Measurements from ENCODE around the gene RALGPS2.

The RALGPS2 gene

DNA sequence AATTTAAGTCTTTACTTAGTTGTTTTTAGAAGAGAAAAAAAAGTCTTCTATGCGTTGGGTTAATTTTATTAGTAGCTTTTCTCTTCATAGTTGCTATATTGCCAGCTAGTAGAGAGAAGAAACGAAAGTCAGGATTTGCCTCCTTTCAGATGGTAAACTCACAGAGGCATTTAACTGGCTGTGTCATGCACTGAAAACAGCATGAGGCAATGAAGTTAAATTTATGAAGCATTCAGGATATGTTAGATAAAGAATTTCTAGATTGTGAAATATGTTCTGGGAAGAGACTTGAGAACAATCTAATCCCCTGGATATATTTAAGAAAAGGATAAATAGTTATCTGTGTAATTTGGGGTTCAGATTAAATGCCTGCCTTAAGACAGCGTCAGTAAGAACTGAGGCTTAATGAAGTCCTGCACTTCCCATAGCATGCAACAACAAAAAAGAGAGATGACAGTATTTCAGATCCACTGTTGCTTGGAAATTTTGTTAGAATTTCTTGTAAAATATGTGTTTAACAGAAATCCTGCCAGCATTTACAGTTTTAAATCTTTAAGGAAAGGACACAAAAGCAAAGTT, 144.2 kb downstream of the RALGPS2 start:
- FAIRE-seq: no peak

- peak; percentile 65 for FAIRE-seq
Observed at GRCh38 chr1:178870221-178870620, 145.2 kb downstream of the RALGPS2 start.

DNA sequence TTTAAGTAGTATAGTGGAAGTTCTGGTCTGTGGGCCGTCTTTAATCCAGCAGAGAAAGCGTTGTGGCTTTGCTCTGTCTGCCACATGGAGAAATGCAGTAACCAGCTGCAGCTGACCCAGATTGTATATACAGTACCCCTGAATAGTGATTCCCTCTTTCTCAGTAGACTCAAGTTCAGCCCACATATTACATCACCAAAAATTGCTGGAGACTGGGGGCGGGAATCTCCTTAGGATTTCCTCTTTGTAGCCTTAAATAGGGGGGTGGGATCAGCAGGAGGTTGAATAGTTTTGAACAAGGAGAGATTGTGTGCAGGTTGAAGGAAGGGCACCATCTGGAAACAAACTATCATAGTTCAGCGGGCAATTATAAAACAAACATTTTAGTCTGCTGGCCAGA, 145.9 kb downstream of the RALGPS2 start, which contains the start of gene ANGPTL1:
Gene ANGPTL1, minus strand, starts transcription at position 134 of the 400 bp plus-strand sequence. CDS start 5,301 bp downstream, outside the sequence.
- no peak for FAIRE-seq

DNA sequence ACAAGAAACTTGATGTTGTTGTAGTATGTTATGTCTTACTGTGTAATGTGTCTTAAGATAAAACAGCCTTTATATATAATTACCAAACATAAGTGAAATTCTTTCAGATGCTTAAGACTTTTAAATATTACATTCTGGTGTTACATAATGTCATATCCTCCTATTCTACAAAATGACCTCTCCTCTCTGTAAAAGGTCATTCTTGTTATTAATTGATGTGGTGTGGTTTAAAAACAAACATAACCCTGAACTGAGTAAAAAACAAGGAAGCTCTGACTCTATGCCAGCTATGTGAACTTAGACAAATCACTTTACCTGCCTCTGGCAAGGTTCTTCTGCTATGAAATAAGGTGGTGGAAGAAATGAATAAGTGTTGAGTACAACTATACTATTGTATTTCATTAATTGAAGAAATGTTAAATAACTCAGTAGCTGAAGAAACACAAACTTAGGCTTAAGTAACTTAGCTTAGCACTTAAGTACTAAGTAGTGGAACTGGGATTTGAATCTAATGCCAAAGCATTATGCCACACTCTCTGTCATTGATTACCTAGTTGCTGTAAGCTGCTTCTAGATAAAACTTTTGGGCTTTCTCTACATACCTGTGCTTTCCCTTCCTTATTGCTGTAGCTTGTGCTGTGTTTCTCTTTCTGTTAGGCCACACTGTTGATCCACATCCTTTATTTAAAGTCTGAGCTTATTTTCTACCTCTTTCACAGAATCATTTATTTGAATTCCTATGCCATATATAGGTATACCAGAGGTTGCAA, 146.7 kb downstream of the RALGPS2 start:
- FAIRE-seq: peak; percentile 41

DNA sequence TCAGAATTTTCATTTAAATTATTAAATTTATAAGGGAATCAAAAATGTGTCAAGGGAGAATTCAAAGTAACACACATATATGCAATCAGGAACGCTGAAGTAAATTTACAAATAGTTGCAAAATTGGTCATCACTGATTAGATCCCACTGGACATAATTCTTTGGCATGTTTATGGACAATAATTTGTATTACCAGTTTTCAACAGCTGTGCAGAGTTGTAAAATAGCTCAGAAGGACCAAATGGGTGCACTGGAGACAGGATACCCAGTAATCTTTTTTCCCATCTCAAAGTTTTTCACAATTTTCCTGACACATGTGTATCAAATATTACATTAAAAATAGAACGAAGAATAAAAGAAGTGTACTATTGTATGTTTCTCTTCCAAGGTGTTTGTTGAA, 149.9 kb downstream of the RALGPS2 start:
- no peak for FAIRE-seq

DNA sequence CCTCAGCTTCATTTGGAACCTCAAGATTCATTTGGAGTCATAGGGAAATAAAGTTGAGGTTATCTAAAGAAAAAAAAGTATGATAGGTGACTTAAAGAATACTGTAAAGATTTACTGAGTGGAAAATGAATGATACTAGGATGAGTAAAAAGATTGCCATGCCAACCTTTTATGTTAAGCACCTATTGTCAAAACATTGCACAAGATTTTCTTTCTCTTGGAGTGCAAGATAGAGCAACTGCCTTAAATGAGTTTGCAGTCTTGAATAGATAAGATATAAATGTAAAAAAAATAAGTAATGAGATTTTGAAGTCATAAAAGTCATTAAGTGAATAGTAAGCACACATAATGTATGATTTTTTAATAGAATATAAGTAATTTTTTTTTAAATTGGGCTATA, 150.9 kb downstream of the RALGPS2 start:
- no peak for FAIRE-seq

DNA sequence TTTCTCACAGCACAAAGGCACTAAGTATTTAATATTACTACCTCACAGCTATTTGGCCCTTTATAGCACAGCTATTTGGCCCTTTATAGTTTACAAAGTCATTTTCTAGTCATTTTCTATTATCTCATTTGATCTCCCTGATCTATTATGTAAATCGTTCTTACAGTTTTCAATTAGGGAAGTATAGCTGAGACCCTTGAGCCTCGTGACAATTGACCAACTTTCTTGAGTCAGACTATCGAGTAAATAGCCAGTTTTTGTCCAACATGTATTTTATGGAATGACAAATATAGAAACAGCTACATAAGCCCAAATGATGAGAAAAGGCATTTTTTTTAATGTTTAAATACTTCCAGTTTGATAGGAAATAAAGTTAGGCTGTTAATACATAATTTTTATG, 152.9 kb downstream of the RALGPS2 start:
- no peak for FAIRE-seq

- no peak for FAIRE-seq
Observed at GRCh38 chr1:178881950-178882349, 156.9 kb downstream of the RALGPS2 start.

- FAIRE-seq: peak; percentile 5
Observed at GRCh38 chr1:178885869-178886268, 160.8 kb downstream of the RALGPS2 start.

DNA sequence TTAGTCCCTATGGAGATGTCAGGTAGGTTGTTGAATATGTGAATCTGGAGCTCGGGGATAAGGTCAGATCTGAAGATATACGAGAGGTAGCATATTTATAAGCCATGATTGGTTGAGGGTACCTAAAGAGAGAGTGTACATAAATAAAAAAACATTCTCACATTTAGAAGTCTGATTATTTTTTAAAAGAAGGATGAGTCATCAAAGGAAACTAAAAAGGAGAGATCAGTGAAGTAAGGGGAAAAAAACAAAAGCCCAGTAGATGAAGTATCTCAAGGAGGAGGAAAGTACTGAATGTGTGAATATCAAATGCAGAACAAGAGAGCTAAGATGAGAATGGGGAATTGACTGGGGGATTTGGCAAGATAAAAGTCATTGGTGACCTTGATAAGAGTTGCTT, 161.5 kb downstream of the RALGPS2 start:
- FAIRE-seq: no peak

DNA sequence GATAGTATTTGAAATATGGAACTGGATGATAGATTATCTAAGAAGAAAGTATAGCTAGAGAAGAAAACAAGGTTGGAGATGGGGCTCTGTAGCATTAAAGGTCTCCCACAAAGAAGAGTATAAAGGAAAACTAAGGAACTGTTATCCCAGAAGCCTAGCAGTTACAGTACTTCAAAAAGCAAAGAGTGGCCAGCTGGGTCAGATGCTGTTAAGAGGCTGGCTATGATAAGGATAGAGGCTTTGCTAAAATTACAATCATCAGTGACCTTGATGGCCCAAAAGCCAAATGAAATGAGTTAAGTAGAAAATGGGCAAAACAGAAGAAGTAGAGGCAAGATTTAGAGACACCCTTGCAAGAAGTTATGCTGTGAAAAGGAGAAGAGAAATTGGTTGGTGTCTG, 170.9 kb downstream of the RALGPS2 start:
- no peak for FAIRE-seq

DNA sequence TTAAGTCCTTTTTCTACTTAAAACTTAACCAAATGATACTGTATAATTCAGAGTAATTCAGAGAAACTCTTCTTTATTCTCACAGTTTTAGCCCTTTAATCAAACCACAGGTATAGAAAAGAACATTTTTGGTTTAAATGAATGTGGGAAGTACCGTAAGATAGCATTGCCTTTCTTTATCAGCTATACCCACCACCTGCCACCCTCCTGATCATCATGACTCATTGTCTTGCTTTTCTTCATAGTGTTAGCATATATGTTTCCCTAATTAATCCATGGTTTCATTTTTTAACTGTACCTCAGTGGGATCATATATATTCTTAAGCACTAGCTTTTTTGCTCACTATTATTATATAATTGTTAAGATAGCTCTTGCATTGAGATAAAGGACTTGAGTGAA, 173.4 kb downstream of the RALGPS2 start:
- no peak for FAIRE-seq

- peak; percentile 18 for FAIRE-seq
Observed at GRCh38 chr1:178899402-178899801, 174.4 kb downstream of the RALGPS2 start.

GRCh38 chr1:178901482-178902125, 176.6 kb downstream of the RALGPS2 start:
- FAIRE-seq: no peak

- no peak for FAIRE-seq
Observed at GRCh38 chr1:178908358-178908757, 183.3 kb downstream of the RALGPS2 start.

- FAIRE-seq: no peak
Observed at GRCh38 chr1:178910023-178910422, 185.0 kb downstream of the RALGPS2 start.

DNA sequence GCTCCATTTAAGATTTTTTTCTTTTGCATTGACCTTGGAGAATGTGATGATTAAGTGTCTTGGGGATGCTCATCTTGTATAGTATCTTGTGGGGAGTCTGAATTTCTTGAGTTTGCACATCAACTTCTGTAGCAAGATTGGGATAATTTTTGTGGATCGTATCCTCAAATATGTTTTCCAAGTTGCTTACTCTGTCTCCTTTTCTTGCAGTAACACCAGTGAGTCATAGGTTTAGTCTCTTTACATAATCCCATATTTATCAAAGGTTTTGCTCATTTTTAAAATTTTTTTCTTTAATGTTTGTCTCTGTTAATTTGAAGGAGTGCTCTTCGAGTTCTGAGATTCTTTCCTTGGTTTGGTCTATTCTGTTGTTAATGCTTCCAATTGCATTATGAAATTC, 187.6 kb downstream of the RALGPS2 start:
- FAIRE-seq: no peak

DNA sequence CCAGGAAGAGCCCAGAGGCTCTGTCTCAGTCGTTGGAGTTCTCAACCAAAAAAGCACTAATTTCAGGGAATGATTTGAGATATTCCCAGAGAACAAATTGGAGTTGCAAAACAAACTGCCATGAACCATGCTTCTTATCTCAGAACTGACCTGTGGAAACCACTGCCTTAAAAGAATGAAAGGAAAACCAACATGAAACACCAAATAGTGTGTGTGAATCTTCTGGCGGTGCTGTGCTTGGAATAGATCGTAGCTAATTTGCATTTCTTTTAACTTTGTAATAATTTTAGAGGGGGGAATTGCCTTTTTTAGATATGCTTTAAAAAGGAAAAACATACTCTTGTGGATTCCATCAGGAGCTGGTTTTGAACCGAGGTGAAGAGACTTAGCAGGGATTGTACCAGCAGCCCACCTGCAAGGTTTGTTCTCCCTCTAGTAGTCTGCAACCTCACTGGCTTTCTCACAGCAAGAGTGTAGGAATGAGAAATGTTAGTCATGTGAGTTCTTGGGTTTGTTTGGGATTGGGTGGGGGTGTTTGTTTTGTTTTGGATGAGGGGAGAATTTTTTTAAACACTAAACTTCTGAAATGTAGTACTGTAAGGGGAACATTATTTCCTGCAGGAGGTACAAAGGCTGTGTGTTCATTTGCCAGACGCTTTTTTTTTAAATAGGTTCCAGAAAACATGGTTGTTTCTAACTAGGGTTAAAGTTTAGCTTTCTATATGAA, 191.6 kb downstream of the RALGPS2 start:
- FAIRE-seq: no peak

- FAIRE-seq: no peak
Observed at GRCh38 chr1:178918308-178918707, 193.3 kb downstream of the RALGPS2 start.

DNA sequence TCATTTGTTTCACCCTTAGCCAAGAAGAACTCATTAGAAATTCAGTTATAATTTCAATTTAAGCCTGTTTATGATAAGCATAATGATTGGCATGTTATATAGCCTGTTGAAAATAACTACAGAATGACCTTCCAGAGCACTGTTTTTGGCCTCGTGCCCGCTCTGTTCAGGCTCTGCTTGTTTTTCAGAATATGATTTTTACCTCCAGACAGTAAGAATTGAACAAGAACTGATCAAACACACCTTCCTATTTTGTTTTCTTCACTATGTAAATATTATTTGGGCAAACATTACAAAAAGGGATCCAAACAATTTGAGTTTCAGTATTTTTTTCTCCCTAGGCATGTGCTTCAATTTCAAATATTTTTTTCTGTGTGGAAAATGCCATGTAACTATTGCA, 193.9 kb downstream of the RALGPS2 start:
- FAIRE-seq: no peak

DNA sequence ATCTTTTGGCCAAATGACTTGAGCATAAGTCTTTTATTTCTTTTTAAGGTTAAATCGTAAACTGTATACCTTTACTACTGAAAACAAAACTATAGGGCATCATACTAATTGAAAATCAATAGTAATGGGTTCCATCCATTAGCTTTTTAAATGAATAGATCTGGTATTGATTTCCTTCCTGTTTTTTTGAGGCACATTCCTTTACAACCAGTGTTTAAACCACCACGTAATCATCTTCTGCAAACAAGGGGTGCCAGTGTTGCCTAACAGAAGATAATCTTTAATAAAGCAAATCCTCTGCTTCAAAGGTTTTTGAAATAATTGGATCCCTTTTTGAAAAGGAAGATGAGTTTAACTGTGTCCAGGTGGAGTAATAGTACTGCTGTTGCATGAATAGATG, 194.5 kb downstream of the RALGPS2 start:
- no peak for FAIRE-seq

GRCh38 chr1:178921499-178921898, 196.5 kb downstream of the RALGPS2 start:
- no peak for FAIRE-seq

DNA sequence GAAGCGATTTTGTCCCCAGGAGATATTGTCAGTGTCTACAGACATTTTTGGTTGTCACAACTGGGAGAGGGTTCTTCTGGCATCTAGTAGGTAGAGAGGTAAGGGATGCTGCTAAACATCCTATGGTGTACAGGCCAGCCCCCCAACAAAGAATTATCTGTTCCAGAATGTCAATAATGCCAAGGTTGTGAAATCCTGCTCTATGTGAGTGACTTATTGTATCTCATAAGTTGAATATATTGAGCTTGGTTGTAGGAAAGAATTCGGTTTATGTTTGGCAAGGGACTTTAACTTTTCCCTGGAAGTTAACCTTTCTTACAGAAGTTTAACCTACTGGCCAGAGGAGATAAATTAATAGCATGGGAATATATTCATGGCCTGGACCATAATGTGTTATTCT, 198.5 kb downstream of the RALGPS2 start:
- FAIRE-seq: no peak

All from colon (tissue), 2 donors.